GM23248 (cell line): Measurements from ENCODE around the gene SH2D4B. TPM values are rescaled to one million over a fixed set of nuclear protein-coding genes. Genes with fewer than 3 reads are reported as not detected.

Experiments
- DNase-seq: peaks from one replicate; pipeline ENCODE4 v3.0.0-alpha.2; 2015
- H2AFZ ChIP-seq: fragments of 200-600 bp; sonication (generic); 2 replicates; pipeline ENCODE4 v1.6.1; 2016; ENCODE audit warnings: antibody characterized with exemption
- H3F3A ChIP-seq: fragments of 200-600 bp; sonication (generic); 2 replicates; pipeline ENCODE4 v1.6.1; 2016; ENCODE audit warnings: mild to moderate bottlenecking, antibody characterized with exemption, mixed run types; ENCODE audit not compliant: insufficient read depth
- H3K27ac ChIP-seq: fragments of 200-600 bp; sonication (generic); 2 replicates; pipeline ENCODE4 v1.5.1; 2016; ENCODE audit warnings: mild to moderate bottlenecking
- H3K27me3 ChIP-seq: fragments of 200-600 bp; sonication (generic); replicated peaks from 2 replicates; pipeline ENCODE4 v1.6.1; 2016; ENCODE audit warnings: mild to moderate bottlenecking; ENCODE audit not compliant: insufficient read depth
- H3K36me3 ChIP-seq: fragments of 200-600 bp; sonication (generic); 2 replicates; pipeline ENCODE4 v1.6.1; 2016; ENCODE audit warnings: low read depth, mild to moderate bottlenecking
- H3K4me1 ChIP-seq: fragments of 200-600 bp; sonication (generic); 2 replicates; pipeline ENCODE4 v1.6.1; 2016; ENCODE audit warnings: mild to moderate bottlenecking; ENCODE audit not compliant: insufficient read depth
- H3K4me2 ChIP-seq: fragments of 200-600 bp; sonication (generic); one replicate; pipeline ENCODE4 v1.6.1; 2016; ENCODE audit warnings: mild to moderate bottlenecking; ENCODE audit not compliant: unreplicated experiment
- H3K4me3 ChIP-seq: fragments of 200-600 bp; sonication (generic); 2 replicates; pipeline ENCODE4 v1.5.1; 2016; ENCODE audit warnings: mild to moderate bottlenecking
- H3K79me2 ChIP-seq: fragments of 200-600 bp; sonication (generic); 2 replicates; pipeline ENCODE4 v1.6.1; 2016; ENCODE audit warnings: mild to moderate bottlenecking; ENCODE audit not compliant: insufficient read depth
- H3K9ac ChIP-seq: fragments of 200-600 bp; sonication (generic); 2 replicates; pipeline ENCODE4 v1.6.1; 2016; ENCODE audit warnings: mild to moderate bottlenecking
- H3K9me2 ChIP-seq: fragments of 200-600 bp; sonication (generic); 2 replicates; pipeline ENCODE4 v1.6.1; 2016; ENCODE audit warnings: mixed run types, mild to moderate bottlenecking, moderate library complexity; ENCODE audit not compliant: insufficient read depth
- H3K9me3 ChIP-seq: fragments of 200-600 bp; sonication (generic); one replicate; pipeline ENCODE4 v1.6.1; 2017; ENCODE audit warnings: low read depth
- H4K20me1 ChIP-seq: fragments of 200-600 bp; sonication (generic); 2 replicates; pipeline ENCODE4 v1.6.0; 2016; ENCODE audit not compliant: insufficient read depth
- EZH2 ChIP-seq: fragments of 200-600 bp; sonication (generic); IDR thresholded peaks from 2 replicates; pipeline ENCODE4 v1.6.1; 2018; ENCODE audit warnings: antibody characterized with exemption, mild to moderate bottlenecking; ENCODE audit not compliant: insufficient read depth, poor library complexity, severe bottlenecking
- EZH2phosphoT487 ChIP-seq: fragments of 200-600 bp; sonication (generic); IDR thresholded peaks from 2 replicates; pipeline ENCODE4 v1.6.1; 2018; ENCODE audit warnings: antibody characterized with exemption, moderate library complexity, mild to moderate bottlenecking, low read depth; ENCODE audit not compliant: insufficient read depth
- WGBS, 2 experiments: methylation state at CpG; one replicate each; pipeline ENCODE4 v1.1.6; 2015 to 2017; ENCODE audit warnings: low lambda C conversion rate in 2 of 2, low coverage in 1 of 2; ENCODE audit errors: missing lambda C conversion rate in 2 of 2; 5-methylcytosine and 5-hydroxymethylcytosine counted together
- in situ Hi-C: fragments of 300-500 bp; cut with MboI; formaldehyde crosslinking; loops from 2 replicates; pipeline ENCODE4 v1.15.0; 2020
- polyA plus RNA-seq: library from polyadenylated mRNA; unstranded; fragments of >200 nt; fragmentation: Nextera tagmentation; extraction: Ambion mirVana; gene quantifications from 2 replicates; pipeline ENCODE4 v1.2.1, GENCODE V29; 2016
- total RNA-seq: library from RNA; depleted of rRNA; stranded (reverse); fragments of >200 nt; shearing (Covaris generic); gene quantifications from 2 replicates; pipeline ENCODE4 v1.2.3, GENCODE V29; 2014

Gene SH2D4B
- total and polyA plus RNA-seq, 2 experiments from 2014 or later = not detected

- in situ Hi-C loops = no loop called here
- Histone ChIP-seq H3K27ac (no peak overlapping the region), H3K4me2 (no peak overlapping the region), H3K9me2 (no peaks in the 10 kb centered on the region), H4K20me1 (no peaks in the 10 kb centered on the region), H3K79me2 (no peaks in the 10 kb centered on the region), H3F3A (no peaks in the 10 kb centered on the region), H3K4me3 (peak overlapping the region; percentile 55; the same call in 1 of the 2 replicates), H3K36me3 (no peaks in the 10 kb centered on the region), H2AFZ (0 out of 2 replicates have a peak overlapping the region, but pooled peaks have one; percentile 45), H3K9me3 (no peaks in the 10 kb centered on the region), H3K4me1 (no peaks in the 10 kb centered on the region), H3K9ac (0 out of 2 replicates have a peak overlapping the region, but pooled peaks have one; percentile 25), H3K27me3 (peaks cover 4% of the 10 kb centered on the region; the same call in 1 of the 2 replicates)
- TF ChIP-seq EZH2 = no peak
- no peak for TF ChIP-seq EZH2phosphoT487
- WGBS, 2 experiments = 86 to 88% methylated on average over 17 of the region's 17 CpGs
- no peak for DNase-seq
These were observed 1.3 kb upstream of the SH2D4B start for GRCh38 chr10:80536361-80536835.

GRCh38 chr10:80537086-80537735 is 491 bp upstream of the SH2D4B start:
- Histone ChIP-seq H3K4me1 (no peaks in the 10 kb centered on the region), H3K9me3 (no peaks in the 10 kb centered on the region), H3K27me3 (peaks cover 9% of the 10 kb centered on the region), H2AFZ (no peak overlapping the region), H3K9ac (no peak overlapping the region), H3K4me2 (no peak overlapping the region), H3K79me2 (no peaks in the 10 kb centered on the region), H3K27ac (no peak overlapping the region), H4K20me1 (no peaks in the 10 kb centered on the region), H3K9me2 (no peaks in the 10 kb centered on the region), H3K36me3 (no peaks in the 10 kb centered on the region), H3K4me3 (no peak overlapping the region), H3F3A (no peaks in the 10 kb centered on the region)
- WGBS, 2 experiments = 52 to 55% methylated on average over 8 of the region's 8 CpGs
- no peak for DNase-seq
- TF ChIP-seq EZH2phosphoT487 = no peak
- in situ Hi-C loops = no loop called here

- Histone ChIP-seq H3K4me1 (no peaks in the 10 kb centered on the region), H3K9ac (no peak overlapping the region), H3F3A (no peaks in the 10 kb centered on the region), H3K27me3 (peaks cover 9% of the 10 kb centered on the region), H3K4me2 (no peak overlapping the region), H4K20me1 (no peaks in the 10 kb centered on the region), H3K9me2 (no peaks in the 10 kb centered on the region), H3K9me3 (no peaks in the 10 kb centered on the region), H3K79me2 (no peaks in the 10 kb centered on the region), H3K27ac (no peak overlapping the region), H3K4me3 (no peak overlapping the region), H2AFZ (no peak overlapping the region), H3K36me3 (no peaks in the 10 kb centered on the region)
- 60 to 63% methylated on average over 16 of the region's 16 CpGs for WGBS, 2 experiments
- in situ Hi-C loops = no loop called here
- TF ChIP-seq EZH2phosphoT487 (no peak), EZH2 (no peak)
- no peak for DNase-seq
These were observed 931 bp downstream of the SH2D4B start for GRCh38 chr10:80538481-80539185.

GRCh38 chr10:80539421-80540031 is 1.8 kb downstream of the SH2D4B start:
- Histone ChIP-seq H3K9me3 (no peaks in the 10 kb centered on the region), H3K4me3 (no peak overlapping the region), H3K27me3 (peaks cover 9% of the 10 kb centered on the region), H3K79me2 (no peaks in the 10 kb centered on the region), H3K27ac (no peak overlapping the region), H3K9ac (no peak overlapping the region), H3K4me1 (no peaks in the 10 kb centered on the region), H4K20me1 (no peaks in the 10 kb centered on the region), H3F3A (no peaks in the 10 kb centered on the region), H3K4me2 (no peak overlapping the region), H3K9me2 (no peaks in the 10 kb centered on the region), H2AFZ (no peak overlapping the region), H3K36me3 (no peaks in the 10 kb centered on the region)
- TF ChIP-seq EZH2phosphoT487 (no peak), EZH2 (no peak)
- 34% methylated on average over 7 of the region's 7 CpGs for WGBS, 2 experiments
- no peak for DNase-seq
- in situ Hi-C loops = no loop called here
